Gastrocnemius medialis (tissue), 4 donors: Measurements from ENCODE around the gene PLPP3.

Experiments
- POLR2A ChIP-seq, 2 donors: fragments of 450-650 bp; IDR thresholded peaks; one replicate each; pipeline ENCODE4 v1.6.1; 2017; ENCODE audit warnings: antibody characterized with exemption in 2 of 2, mild to moderate bottlenecking in 2 of 2, moderate library complexity in 2 of 2
- TF ChIP-seq, protein P1 (sequence below), 5 experiments: fragments of 450-650 bp in 3 of 5; fragments of 200-600 bp in 2 of 5; sonication (generic) in 2 of 5; IDR thresholded peaks in 4 of 5; conservative IDR thresholded peaks in 1 of 5; 1 replicate in 4 of 5; 2 replicates in 1 of 5; pipeline ENCODE4 v1.5.1; 2016 to 2019; ENCODE audit warnings: antibody characterized with exemption in 5 of 5, mild to moderate bottlenecking in 3 of 5, moderate library complexity in 3 of 5

DNA sequence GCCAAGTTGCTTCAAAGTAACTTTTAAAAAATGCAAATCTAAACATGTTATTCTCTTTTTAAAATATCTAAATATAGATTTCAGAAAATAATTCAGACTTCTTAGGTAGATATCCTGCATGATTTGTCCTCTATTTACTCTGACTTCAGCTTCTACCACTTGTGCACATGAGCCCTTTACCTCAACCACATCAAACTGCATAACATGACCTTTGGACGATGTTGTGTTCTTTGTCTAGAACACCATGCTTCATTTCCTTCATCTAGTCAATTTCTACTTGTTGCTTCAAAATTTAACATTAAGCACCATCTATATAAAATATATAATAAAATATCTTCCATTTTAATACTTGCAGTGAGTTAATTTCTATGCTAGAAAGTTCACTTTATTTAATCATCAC is 96.9 kb downstream of the PLPP3 start:
- TF ChIP-seq, protein P1, sequence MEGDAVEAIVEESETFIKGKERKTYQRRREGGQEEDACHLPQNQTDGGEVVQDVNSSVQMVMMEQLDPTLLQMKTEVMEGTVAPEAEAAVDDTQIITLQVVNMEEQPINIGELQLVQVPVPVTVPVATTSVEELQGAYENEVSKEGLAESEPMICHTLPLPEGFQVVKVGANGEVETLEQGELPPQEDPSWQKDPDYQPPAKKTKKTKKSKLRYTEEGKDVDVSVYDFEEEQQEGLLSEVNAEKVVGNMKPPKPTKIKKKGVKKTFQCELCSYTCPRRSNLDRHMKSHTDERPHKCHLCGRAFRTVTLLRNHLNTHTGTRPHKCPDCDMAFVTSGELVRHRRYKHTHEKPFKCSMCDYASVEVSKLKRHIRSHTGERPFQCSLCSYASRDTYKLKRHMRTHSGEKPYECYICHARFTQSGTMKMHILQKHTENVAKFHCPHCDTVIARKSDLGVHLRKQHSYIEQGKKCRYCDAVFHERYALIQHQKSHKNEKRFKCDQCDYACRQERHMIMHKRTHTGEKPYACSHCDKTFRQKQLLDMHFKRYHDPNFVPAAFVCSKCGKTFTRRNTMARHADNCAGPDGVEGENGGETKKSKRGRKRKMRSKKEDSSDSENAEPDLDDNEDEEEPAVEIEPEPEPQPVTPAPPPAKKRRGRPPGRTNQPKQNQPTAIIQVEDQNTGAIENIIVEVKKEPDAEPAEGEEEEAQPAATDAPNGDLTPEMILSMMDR (IDR thresholded peaks at IDR 0.05 in 4 of 5, conservative IDR thresholded peaks at IDR 0.05 in 1 of 5), result no peak
- TF ChIP-seq POLR2A (IDR thresholded peaks at IDR 0.05), result no peak
